ENCODE data around the gene OLFM2.

OLFM2 gene

GRCh38 chr19:9858766-9859165, 77.5 kb downstream of the OLFM2 start:
- Histone ChIP-seq H3K27ac (replicated peaks) (no peak overlapping the region), H3K27me3 (ENCODE audit: insufficient read depth, poor library complexity, severe bottlenecking) (no peaks in the 10 kb centered on the region), H3K4me3 (replicated peaks; ENCODE audit: insufficient read depth, low read length) (no peak overlapping the region)
- DNase-seq (ENCODE audit: low read depth in 1 of 2, low spot score in 1 of 2) = no peak
- TF ChIP-seq SPI1 (IDR thresholded peaks at IDR 0.05; ENCODE audit: borderline replicate concordance, low read depth) (no peak), POLR2AphosphoS5 (IDR thresholded peaks at IDR 0.05; ENCODE audit: low read depth) (no peak), GABPA (IDR thresholded peaks at IDR 0.05; ENCODE audit: low read depth) (no peak), CTCF (IDR thresholded peaks at IDR 0.05; ENCODE audit: insufficient read depth, low read length) (no peak), REST (IDR thresholded peaks at IDR 0.05; ENCODE audit: insufficient replicate concordance, low read depth) (no peak)

DNA sequence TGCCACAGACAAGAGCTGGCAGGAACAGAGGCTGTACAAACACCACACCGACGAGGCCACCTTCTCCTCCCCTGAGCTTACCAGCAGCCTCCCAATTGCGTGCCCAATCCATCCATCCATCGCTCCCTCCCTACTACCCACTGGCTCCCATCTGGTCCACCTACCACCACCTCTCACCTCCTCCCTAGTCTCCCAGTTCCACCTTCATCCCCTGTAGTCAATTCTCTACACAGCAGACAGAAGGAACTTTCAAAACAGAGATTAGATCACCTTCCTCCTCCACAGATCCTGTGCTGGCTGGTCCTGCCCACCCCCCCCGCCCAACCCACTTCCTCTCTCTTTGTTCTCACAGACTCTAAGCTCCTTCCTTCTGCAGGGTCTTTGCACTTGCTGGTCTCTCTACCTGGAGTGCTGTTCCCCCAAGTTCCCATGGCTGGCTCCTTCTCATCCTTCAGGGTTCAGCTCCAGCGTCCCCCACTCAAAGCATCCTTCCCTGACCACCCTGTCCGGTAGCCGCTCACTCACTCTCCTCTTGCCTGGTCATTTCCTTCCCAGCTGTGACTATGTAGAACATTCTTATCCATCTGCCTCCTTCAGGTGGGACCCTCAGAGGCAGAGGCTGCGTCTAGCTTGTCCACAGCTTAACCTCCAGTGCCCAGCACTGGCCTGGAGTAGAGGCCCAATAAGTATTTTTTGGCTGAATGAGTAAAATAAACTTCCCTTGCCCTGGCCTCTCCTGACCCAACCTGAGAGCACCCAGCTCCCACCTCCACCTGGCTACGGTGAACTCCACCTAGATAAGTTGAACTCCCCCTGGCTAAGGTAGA, 78.2 kb downstream of the OLFM2 start:
- no peak overlapping the region for H3K4me3 ChIP-seq (replicated peaks; ENCODE audit: insufficient read depth, low read length)
- no peak overlapping the region for H3K27ac ChIP-seq (replicated peaks)
- TF ChIP-seq SPI1 (IDR thresholded peaks at IDR 0.05; ENCODE audit: borderline replicate concordance, low read depth) (peak; percentile 83), CTCF (IDR thresholded peaks at IDR 0.05; ENCODE audit: insufficient read depth, low read length) (no peak)
- DNase-seq (ENCODE audit: low read depth in 1 of 2, low spot score in 1 of 2) = peak in 1 of 2 experiments; percentile 21
- H3K27me3 ChIP-seq (ENCODE audit: insufficient read depth, poor library complexity, severe bottlenecking) = no peaks in the 10 kb centered on the region

- Histone ChIP-seq H3K27me3 (ENCODE audit: insufficient read depth, poor library complexity, severe bottlenecking) (no peaks in the 10 kb centered on the region), H3K27ac (replicated peaks) (no peak overlapping the region), H3K4me3 (replicated peaks; ENCODE audit: insufficient read depth, low read length) (no peak overlapping the region)
- TF ChIP-seq REST (IDR thresholded peaks at IDR 0.05; ENCODE audit: insufficient replicate concordance, low read depth) = no peak
- TF ChIP-seq SPI1 (IDR thresholded peaks at IDR 0.05; ENCODE audit: borderline replicate concordance, low read depth) = no peak
- TF ChIP-seq CTCF (IDR thresholded peaks at IDR 0.05; ENCODE audit: insufficient read depth, low read length) = no peak
- TF ChIP-seq POLR2AphosphoS5 (IDR thresholded peaks at IDR 0.05; ENCODE audit: low read depth) = no peak
- no peak for DNase-seq (ENCODE audit: low read depth in 1 of 2, low spot score in 1 of 2)
Measured at GRCh38 chr19:9857076-9857721, 79.1 kb downstream of the OLFM2 start.
